ENCODE measurements around the gene ZNF575.

DNA sequence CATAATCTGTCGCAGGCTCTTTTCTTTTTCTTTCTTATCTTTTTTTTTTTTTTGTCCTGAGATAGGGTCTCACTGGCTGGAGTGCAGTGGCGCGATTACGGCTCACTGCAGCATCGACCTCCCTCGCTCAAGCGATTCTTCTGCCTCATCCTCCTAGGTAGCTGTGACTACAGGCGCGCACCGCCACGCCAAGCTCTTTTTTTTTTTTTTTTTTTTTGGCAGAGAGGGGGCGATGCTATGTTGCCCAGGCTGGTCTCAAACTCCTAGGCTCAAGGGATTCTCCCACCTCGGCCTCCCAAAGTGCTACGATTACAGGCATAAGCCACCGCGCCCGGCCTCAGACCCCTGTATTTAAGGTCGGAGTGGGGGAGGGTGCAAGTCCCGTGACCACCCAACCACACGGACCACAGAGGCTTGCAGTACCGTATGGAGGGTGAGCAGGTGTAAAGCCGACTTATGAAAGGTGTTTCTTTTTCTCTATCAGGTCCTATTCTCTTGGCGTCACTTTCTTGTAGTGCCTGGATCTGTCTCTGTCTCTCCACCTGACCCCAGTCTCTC, 30.5 kb upstream of the ZNF575 start:
- TF ChIP-seq, protein P1, sequence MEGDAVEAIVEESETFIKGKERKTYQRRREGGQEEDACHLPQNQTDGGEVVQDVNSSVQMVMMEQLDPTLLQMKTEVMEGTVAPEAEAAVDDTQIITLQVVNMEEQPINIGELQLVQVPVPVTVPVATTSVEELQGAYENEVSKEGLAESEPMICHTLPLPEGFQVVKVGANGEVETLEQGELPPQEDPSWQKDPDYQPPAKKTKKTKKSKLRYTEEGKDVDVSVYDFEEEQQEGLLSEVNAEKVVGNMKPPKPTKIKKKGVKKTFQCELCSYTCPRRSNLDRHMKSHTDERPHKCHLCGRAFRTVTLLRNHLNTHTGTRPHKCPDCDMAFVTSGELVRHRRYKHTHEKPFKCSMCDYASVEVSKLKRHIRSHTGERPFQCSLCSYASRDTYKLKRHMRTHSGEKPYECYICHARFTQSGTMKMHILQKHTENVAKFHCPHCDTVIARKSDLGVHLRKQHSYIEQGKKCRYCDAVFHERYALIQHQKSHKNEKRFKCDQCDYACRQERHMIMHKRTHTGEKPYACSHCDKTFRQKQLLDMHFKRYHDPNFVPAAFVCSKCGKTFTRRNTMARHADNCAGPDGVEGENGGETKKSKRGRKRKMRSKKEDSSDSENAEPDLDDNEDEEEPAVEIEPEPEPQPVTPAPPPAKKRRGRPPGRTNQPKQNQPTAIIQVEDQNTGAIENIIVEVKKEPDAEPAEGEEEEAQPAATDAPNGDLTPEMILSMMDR (IDR thresholded peaks at IDR 0.05; ENCODE audit: extremely low read depth in 1 of 2, insufficient read depth in 1 of 2, low read depth in 1 of 2, low read length in 2 of 2) = no peak
- no peak for TF ChIP-seq POLR2A (IDR thresholded peaks at IDR 0.05; ENCODE audit: low read depth, low read length)
- TF ChIP-seq POLR2AphosphoS5 (IDR thresholded peaks at IDR 0.05; ENCODE audit: insufficient read depth, low read depth, low read length) = no peak
- no peak for TF ChIP-seq MYC (IDR thresholded peaks at IDR 0.05; ENCODE audit: low read depth, low read length)
- TF ChIP-seq EZH2 (IDR thresholded peaks at IDR 0.05; ENCODE audit: borderline replicate concordance, low read depth, low read length, severe bottlenecking) = no peak
- no peak for TF ChIP-seq GATA2 (IDR thresholded peaks at IDR 0.05; ENCODE audit: insufficient read depth, insufficient read length, low read depth, low read length)

All from endothelial cell of umbilical vein (primary cell).